ENCODE measurements around the gene NLGN1. TPM values are rescaled to one million over a fixed set of nuclear protein-coding genes. Genes with fewer than 3 reads are reported as not detected.

The NLGN1 gene
- total RNA-seq, 3 donors from 2014 or later: 4.4 to 12.3 (median 6.9) TPM

DNA sequence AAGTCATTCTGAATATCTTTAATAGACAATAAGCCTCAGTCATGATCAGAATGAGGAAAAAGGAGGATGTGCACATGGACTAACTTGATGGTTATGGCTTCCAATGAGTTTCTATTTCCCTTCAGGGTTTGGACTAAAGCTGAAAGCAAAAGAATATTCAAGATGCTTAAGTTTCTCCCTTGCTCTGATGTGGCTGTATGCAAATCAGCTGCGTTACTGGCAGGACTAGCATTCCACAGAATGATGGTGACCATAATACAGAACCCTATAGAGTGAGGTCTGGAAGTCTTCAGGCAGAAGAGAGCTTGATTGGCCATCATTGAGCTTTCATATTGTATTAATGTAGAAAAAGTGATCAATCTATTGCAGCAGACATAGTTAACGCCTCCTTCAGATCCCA lies 466.0 kb downstream of the NLGN1 start:
- intact Hi-C loops (cut with DNase I; ENCODE audit: low total_unique reads): no loop called here
- DNase-seq (ENCODE audit: low spot score in 2 of 2): no peak
- TF ChIP-seq, protein P1, sequence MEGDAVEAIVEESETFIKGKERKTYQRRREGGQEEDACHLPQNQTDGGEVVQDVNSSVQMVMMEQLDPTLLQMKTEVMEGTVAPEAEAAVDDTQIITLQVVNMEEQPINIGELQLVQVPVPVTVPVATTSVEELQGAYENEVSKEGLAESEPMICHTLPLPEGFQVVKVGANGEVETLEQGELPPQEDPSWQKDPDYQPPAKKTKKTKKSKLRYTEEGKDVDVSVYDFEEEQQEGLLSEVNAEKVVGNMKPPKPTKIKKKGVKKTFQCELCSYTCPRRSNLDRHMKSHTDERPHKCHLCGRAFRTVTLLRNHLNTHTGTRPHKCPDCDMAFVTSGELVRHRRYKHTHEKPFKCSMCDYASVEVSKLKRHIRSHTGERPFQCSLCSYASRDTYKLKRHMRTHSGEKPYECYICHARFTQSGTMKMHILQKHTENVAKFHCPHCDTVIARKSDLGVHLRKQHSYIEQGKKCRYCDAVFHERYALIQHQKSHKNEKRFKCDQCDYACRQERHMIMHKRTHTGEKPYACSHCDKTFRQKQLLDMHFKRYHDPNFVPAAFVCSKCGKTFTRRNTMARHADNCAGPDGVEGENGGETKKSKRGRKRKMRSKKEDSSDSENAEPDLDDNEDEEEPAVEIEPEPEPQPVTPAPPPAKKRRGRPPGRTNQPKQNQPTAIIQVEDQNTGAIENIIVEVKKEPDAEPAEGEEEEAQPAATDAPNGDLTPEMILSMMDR (IDR thresholded peaks at IDR 0.05): no peak
- TF ChIP-seq POLR2AphosphoS5 (IDR thresholded peaks at IDR 0.05): no peak
- TF ChIP-seq POLR2A (IDR thresholded peaks at IDR 0.05): no peak

DNA sequence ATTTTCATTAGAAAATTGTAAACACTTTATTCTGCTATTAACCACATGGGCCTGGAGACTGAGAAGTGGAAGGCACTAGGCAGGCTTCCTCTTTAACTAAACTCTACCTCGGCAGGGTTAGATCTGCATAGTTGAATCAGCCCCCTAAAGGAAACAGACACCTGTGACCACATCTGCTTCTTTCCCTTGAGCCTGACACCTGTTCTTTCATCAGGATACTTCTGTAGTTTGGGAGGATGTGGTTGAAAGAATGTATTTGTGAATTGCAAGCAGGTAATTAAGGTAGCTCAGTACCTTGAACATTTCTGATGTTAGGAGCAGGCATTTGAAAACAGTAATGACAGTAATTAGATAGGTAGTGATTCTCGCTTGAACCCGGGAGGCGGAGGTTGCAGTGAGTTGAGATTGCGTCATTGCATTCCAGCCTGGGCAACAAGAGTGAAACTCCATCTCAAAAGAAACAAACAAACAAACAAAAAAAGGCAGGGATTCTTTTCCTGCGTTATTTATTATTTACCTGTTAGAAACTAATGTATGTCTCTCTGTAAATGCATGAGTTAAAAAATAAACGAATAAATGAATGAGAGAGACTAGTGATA lies 468.5 kb downstream of the NLGN1 start:
- Histone ChIP-seq H3K27ac (no peak overlapping the region), H3K9me3 (no peaks in the 10 kb centered on the region), H3K36me3 (no peaks in the 10 kb centered on the region), H3K4me3 (no peak overlapping the region), H3K4me1 (no peaks in the 10 kb centered on the region), H3K27me3 (no peaks in the 10 kb centered on the region)
- intact Hi-C loops (cut with DNase I; ENCODE audit: low total_unique reads): no loop called here
- no peak for DNase-seq (ENCODE audit: low spot score in 2 of 2)
- TF ChIP-seq, protein P1 (IDR thresholded peaks at IDR 0.05): no peak
- no peak for TF ChIP-seq POLR2A (IDR thresholded peaks at IDR 0.05)

More for the DNA sequence above, 466.0 kb downstream of the NLGN1 start:
- H3K27ac ChIP-seq: no peak overlapping the region
- H3K4me3 ChIP-seq: no peak overlapping the region
- H3K36me3 ChIP-seq: no peaks in the 10 kb centered on the region
- H3K4me1 ChIP-seq: no peaks in the 10 kb centered on the region
- H3K27me3 ChIP-seq: no peaks in the 10 kb centered on the region
- H3K9me3 ChIP-seq: no peaks in the 10 kb centered on the region

DNA sequence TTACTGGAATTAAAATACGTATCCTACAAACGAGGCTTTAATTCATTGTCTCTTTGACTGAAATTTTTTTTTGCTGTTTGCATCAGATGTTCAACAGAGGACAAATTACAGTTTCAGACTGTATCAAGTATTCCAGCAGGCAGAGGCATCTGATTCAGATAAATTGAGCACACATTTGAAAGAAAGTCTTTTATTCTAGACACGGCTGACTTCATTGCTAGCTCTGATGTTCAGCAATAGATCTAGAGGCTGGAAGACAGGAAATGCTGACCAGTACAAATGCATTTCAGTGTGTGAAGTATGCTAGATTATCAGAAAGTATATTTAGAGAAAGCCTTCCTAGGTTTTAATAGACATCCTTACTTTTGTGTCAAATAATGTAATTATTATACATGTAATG lies 472.2 kb downstream of the NLGN1 start:
- Histone ChIP-seq H3K27me3 (no peaks in the 10 kb centered on the region), H3K4me1 (no peaks in the 10 kb centered on the region), H3K9me3 (no peaks in the 10 kb centered on the region), H3K27ac (no peak overlapping the region), H3K4me3 (no peak overlapping the region), H3K36me3 (no peaks in the 10 kb centered on the region)
- intact Hi-C loops (cut with DNase I; ENCODE audit: low total_unique reads): no loop called here
- TF ChIP-seq, protein P1 (IDR thresholded peaks at IDR 0.05): no peak
- TF ChIP-seq POLR2A (IDR thresholded peaks at IDR 0.05) (no peak), POLR2AphosphoS5 (IDR thresholded peaks at IDR 0.05) (no peak)
- DNase-seq (ENCODE audit: low spot score in 2 of 2): no peak

- Histone ChIP-seq H3K4me1 (no peaks in the 10 kb centered on the region), H3K4me3 (no peak overlapping the region), H3K27ac (no peak overlapping the region), H3K36me3 (no peaks in the 10 kb centered on the region), H3K27me3 (no peaks in the 10 kb centered on the region), H3K9me3 (no peaks in the 10 kb centered on the region)
- TF ChIP-seq POLR2AphosphoS5 (IDR thresholded peaks at IDR 0.05) (no peak), POLR2A (IDR thresholded peaks at IDR 0.05) (no peak)
- TF ChIP-seq, protein P1 (IDR thresholded peaks at IDR 0.05): no peak
- DNase-seq (ENCODE audit: low spot score in 2 of 2): no peak
- intact Hi-C loops (cut with DNase I; ENCODE audit: low total_unique reads): no loop called here
Observed at GRCh38 chr3:173870976-173871375, 473.4 kb downstream of the NLGN1 start.

GRCh38 chr3:173875790-173876189 lies 478.2 kb downstream of the NLGN1 start:
- no peaks in the 10 kb centered on the region for H3K4me1 ChIP-seq
- intact Hi-C loops (cut with DNase I; ENCODE audit: low total_unique reads): no loop called here
- H3K27ac ChIP-seq: no peak overlapping the region
- TF ChIP-seq, protein P1 (IDR thresholded peaks at IDR 0.05): no peak
- no peak for TF ChIP-seq POLR2A (IDR thresholded peaks at IDR 0.05)
- no peak for TF ChIP-seq POLR2AphosphoS5 (IDR thresholded peaks at IDR 0.05)
- no peaks in the 10 kb centered on the region for H3K9me3 ChIP-seq
- no peaks in the 10 kb centered on the region for H3K36me3 ChIP-seq
- H3K27me3 ChIP-seq: no peaks in the 10 kb centered on the region
- no peak for DNase-seq (ENCODE audit: low spot score in 2 of 2)
- H3K4me3 ChIP-seq: no peak overlapping the region
